Measurements from ENCODE around the gene ATRAID. TPM values are rescaled to one million over a fixed set of nuclear protein-coding genes. Genes with fewer than 3 reads are reported as not detected.

ATRAID gene
- total and polyA plus RNA-seq, 2 of the 8 experiments (the other 6 are each of a cell fraction or from before 2014, with no cell fraction given): 109 to 280 TPM

DNA sequence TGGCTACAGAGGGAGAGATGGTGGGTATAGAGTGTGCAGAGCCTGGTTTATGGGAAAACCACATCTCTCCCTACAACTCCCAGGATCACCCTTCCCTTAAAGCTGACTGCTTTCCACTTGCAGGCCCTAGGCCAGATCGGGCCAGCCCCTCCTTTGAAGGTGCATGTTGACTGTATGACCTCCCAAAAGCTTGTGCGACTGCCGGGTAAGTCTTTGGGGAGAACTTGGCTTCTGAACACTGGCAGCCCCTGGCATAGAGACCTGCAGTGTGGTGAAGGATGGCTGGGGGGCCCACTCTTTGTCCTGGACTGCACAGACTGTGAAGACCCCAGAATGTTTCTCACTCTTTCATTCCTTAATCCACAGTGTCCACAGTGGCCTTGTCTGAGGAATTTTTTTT is 24.8 kb downstream of the ATRAID start:
- Histone ChIP-seq H3K4ac (replicated peaks; ENCODE audit: insufficient read length, low read depth, low read length) (no peak overlapping the region), H3K79me1 (ENCODE audit: low read depth, low read length) (no peaks in the 10 kb centered on the region), H3K79me2 (ENCODE audit: control insufficient read depth in 1 of 2, insufficient read depth in 2 of 2, low read length in 2 of 2) (no peaks in the 10 kb centered on the region), H2BK20ac (ENCODE audit: low read length) (no peak overlapping the region), H3K56ac (replicated peaks; ENCODE audit: insufficient read length, low read depth, low read length) (no peak overlapping the region), H4K5ac (ENCODE audit: insufficient read length, low read depth, low read length) (no peak overlapping the region), H3K9me3 (ENCODE audit: insufficient read depth in 2 of 2, low read depth in 1 of 2, low read length in 1 of 2) (no peaks in the 10 kb centered on the region), H3K14ac (ENCODE audit: insufficient read length) (no peak overlapping the region), H2BK12ac (ENCODE audit: low read depth, low read length) (no peak overlapping the region), H3K18ac (ENCODE audit: extremely low read depth, low read length) (no peak overlapping the region), H3K27me3 (replicated peaks in 1 of 4; ENCODE audit: control insufficient read depth in 3 of 4, extremely low read depth in 1 of 4, insufficient read depth in 3 of 4, low read length in 3 of 4) (no peaks in the 10 kb centered on the region), H3K23me2 (ENCODE audit: low read depth, low read length) (no peaks in the 10 kb centered on the region), H2BK120ac (replicated peaks; ENCODE audit: low read depth, low read length) (no peak overlapping the region), H2AK5ac (ENCODE audit: low read depth, low read length) (no peak overlapping the region), H2BK5ac (ENCODE audit: low read depth, low read length) (no peak overlapping the region), H3K4me1 (replicated peaks in 1 of 4; ENCODE audit: control insufficient read depth in 3 of 4, insufficient read depth in 4 of 4, low read length in 3 of 4) (no peaks in the 10 kb centered on the region), H3K36me3 (ENCODE audit: control insufficient read depth in 2 of 4, insufficient read depth in 4 of 4, low read length in 3 of 4) (peaks cover 85 to 99% (median 96%) of the 10 kb centered on the region in 4 experiments), H2AFZ (ENCODE audit: low read length) (no peak overlapping the region), H4K91ac (replicated peaks; ENCODE audit: insufficient read length, low read length) (no peak overlapping the region), H4K8ac (ENCODE audit: extremely low read depth, insufficient read depth, low read length) (no peak overlapping the region), H3K4me2 (ENCODE audit: insufficient read depth in 1 of 2, low read depth in 2 of 2, low read length in 2 of 2) (no peak overlapping the region), H3K27ac (ENCODE audit: low read depth, low read length) (no peak overlapping the region), H3K4me3 (ENCODE audit: extremely low read depth in 1 of 4, insufficient read depth in 2 of 4, low read depth in 3 of 4, low read length in 4 of 4) (no peak overlapping the region), H3K9ac (replicated peaks in 1 of 4; ENCODE audit: extremely low read depth in 1 of 4, low read depth in 3 of 4, low read length in 3 of 4) (no peak overlapping the region), H3K23ac (ENCODE audit: insufficient read length) (no peak overlapping the region), H2BK15ac (ENCODE audit: low read length) (no peak overlapping the region), H4K20me1 (replicated peaks in 1 of 2; ENCODE audit: control insufficient read depth in 1 of 2, insufficient read depth in 2 of 2, low read length in 2 of 2) (peaks cover 5 to 23% of the 10 kb centered on the region in 2 experiments)
- POLR2A ChIA-PET (ENCODE audit: partially characterized antibody): interaction anchor here (0.6 to 32.6 kb wide), 8 partner anchors 8 to 120 kb away, joined by 3 to 835 read pairs (median 4); partner anchors contain the start of genes CAD and GTF3C2
- WGBS, 2 experiments (ENCODE audit: extremely low coverage in 1 of 2, insufficient coverage in 1 of 2, insufficient read length in 1 of 2, insufficient replicate concordance in 2 of 2, low coverage in 1 of 2, low lambda C conversion rate in 2 of 2, missing lambda C conversion rate in 1 of 2): 93% methylated on average over 3 of the region's 3 CpGs; no CpG with 5 or more reads in 1 of the 2 experiments
- CTCF ChIA-PET (ENCODE audit: partially characterized antibody): interaction anchor here (0.8 to 6.9 kb wide), 8 partner anchors 11 to 66 kb away, joined by 3 to 55 read pairs (median 5); partner anchors contain the start of gene TRIM54
- no peak for DNase-seq (ENCODE audit: low read depth in 1 of 2, low spot score in 2 of 2)
- FAIRE-seq: no peak
- TF ChIP-seq CBX8 (IDR thresholded peaks at IDR 0.05; ENCODE audit: borderline replicate concordance, low read depth, low read length) (no peak), KDM1A (IDR thresholded peaks at IDR 0.05; ENCODE audit: borderline replicate concordance, low read length) (no peak), CTCF (IDR thresholded peaks at IDR 0.05; ENCODE audit: control extremely low read depth in 1 of 3, insufficient read depth in 1 of 3, low read depth in 1 of 3, low read length in 3 of 3) (no peak), SP2 (IDR thresholded peaks at IDR 0.05; ENCODE audit: low read length) (no peak), MAFK (IDR thresholded peaks at IDR 0.05; ENCODE audit: low read depth, low read length) (no peak), EP300 (IDR thresholded peaks at IDR 0.05; ENCODE audit: borderline replicate concordance in 1 of 2, low read depth in 2 of 2, low read length in 2 of 2) (no peak), GABPA (IDR thresholded peaks at IDR 0.05; ENCODE audit: borderline replicate concordance, insufficient read depth, low read length) (no peak), YY1 (IDR thresholded peaks at IDR 0.05; ENCODE audit: low read depth, low read length) (no peak), CEBPB (IDR thresholded peaks at IDR 0.05; ENCODE audit: low read depth, low read length) (no peak), FOSL1 (IDR thresholded peaks at IDR 0.05; ENCODE audit: insufficient read depth, low read depth, low read length) (no peak)
- TF ChIP-seq, protein P1, sequence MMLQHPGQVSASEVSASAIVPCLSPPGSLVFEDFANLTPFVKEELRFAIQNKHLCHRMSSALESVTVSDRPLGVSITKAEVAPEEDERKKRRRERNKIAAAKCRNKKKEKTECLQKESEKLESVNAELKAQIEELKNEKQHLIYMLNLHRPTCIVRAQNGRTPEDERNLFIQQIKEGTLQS (IDR thresholded peaks at IDR 0.05; ENCODE audit: insufficient read depth, low read depth, low read length): no peak

Data from H1 (cell line).